KMS-11 (cell line): ENCODE measurements around the gene HOMER3.

Experiments
- H2AFZ ChIP-seq: fragments of 200-600 bp; sonication (generic); 2 replicates; pipeline ENCODE4 v1.6.1; 2016; ENCODE audit warnings: antibody characterized with exemption, mixed run types, low read depth
- H3K27ac ChIP-seq: fragments of 200-600 bp; sonication (generic); 2 replicates; pipeline ENCODE4 v1.6.1; 2016; ENCODE audit warnings: mild to moderate bottlenecking, mixed run types
- H3K27me3 ChIP-seq: fragments of 200-600 bp; sonication (generic); 2 replicates; pipeline ENCODE4 v1.6.1; 2017; ENCODE audit warnings: mild to moderate bottlenecking, low read depth, mixed run types, moderate library complexity; ENCODE audit not compliant: insufficient read depth
- H3K36me3 ChIP-seq: fragments of 200-600 bp; sonication (generic); 2 replicates; pipeline ENCODE4 v1.6.1; 2017; ENCODE audit warnings: mild to moderate bottlenecking, mixed run types; ENCODE audit not compliant: insufficient read depth
- H3K4me1 ChIP-seq: fragments of 200-600 bp; sonication (generic); 2 replicates; pipeline ENCODE4 v1.6.1; 2016; ENCODE audit warnings: mild to moderate bottlenecking, low read depth, mixed run types; ENCODE audit not compliant: poor library complexity, severe bottlenecking
- H3K4me2 ChIP-seq: fragments of 200-600 bp; sonication (generic); 2 replicates; pipeline ENCODE4 v1.7.0; 2016; ENCODE audit warnings: mild to moderate bottlenecking, mixed run types
- H3K4me3 ChIP-seq: fragments of 200-600 bp; sonication (generic); IDR thresholded peaks from 2 replicates; pipeline ENCODE4 v1.6.1; 2017; ENCODE audit warnings: low read depth, low read length, mixed read lengths; ENCODE audit not compliant: insufficient read depth
- H3K79me2 ChIP-seq: fragments of 200-600 bp; sonication (generic); 2 replicates; pipeline ENCODE4 v1.6.1; 2016; ENCODE audit warnings: low read depth, mixed run types; ENCODE audit not compliant: insufficient read depth
- H3K9ac ChIP-seq: fragments of 200-600 bp; sonication (generic); 2 replicates; pipeline ENCODE4 v1.6.1; 2016; ENCODE audit warnings: mild to moderate bottlenecking, mixed run types
- H4K20me1 ChIP-seq: fragments of 200-600 bp; sonication (generic); 2 replicates; pipeline ENCODE4 v1.6.1; 2016; ENCODE audit warnings: mild to moderate bottlenecking, mixed run types; ENCODE audit not compliant: insufficient read depth
- TF ChIP-seq, protein P1 (sequence below): fragments of 200-600 bp; sonication (generic); conservative IDR thresholded peaks from 2 replicates; pipeline ENCODE4 v1.6.1; 2017; ENCODE audit warnings: low read depth, mild to moderate bottlenecking, antibody characterized with exemption, low read length, moderate library complexity, mixed read lengths

Gene HOMER3

GRCh38 chr19:18985257-18985656 lies 44.2 kb upstream of the HOMER3 start:
- no peaks in the 10 kb centered on the region; the same call in 1 of the 2 replicates for H3K27me3 ChIP-seq
- H3K4me1 ChIP-seq = no peaks in the 10 kb centered on the region
- no peak overlapping the region for H2AFZ ChIP-seq
- no peaks in the 10 kb centered on the region for H3K79me2 ChIP-seq
- H4K20me1 ChIP-seq = no peaks in the 10 kb centered on the region
- H3K36me3 ChIP-seq = no peaks in the 10 kb centered on the region
- H3K27ac ChIP-seq = no peak overlapping the region
- no peak overlapping the region for H3K4me3 ChIP-seq
- TF ChIP-seq, protein P1, sequence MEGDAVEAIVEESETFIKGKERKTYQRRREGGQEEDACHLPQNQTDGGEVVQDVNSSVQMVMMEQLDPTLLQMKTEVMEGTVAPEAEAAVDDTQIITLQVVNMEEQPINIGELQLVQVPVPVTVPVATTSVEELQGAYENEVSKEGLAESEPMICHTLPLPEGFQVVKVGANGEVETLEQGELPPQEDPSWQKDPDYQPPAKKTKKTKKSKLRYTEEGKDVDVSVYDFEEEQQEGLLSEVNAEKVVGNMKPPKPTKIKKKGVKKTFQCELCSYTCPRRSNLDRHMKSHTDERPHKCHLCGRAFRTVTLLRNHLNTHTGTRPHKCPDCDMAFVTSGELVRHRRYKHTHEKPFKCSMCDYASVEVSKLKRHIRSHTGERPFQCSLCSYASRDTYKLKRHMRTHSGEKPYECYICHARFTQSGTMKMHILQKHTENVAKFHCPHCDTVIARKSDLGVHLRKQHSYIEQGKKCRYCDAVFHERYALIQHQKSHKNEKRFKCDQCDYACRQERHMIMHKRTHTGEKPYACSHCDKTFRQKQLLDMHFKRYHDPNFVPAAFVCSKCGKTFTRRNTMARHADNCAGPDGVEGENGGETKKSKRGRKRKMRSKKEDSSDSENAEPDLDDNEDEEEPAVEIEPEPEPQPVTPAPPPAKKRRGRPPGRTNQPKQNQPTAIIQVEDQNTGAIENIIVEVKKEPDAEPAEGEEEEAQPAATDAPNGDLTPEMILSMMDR = no peak
- no peak overlapping the region for H3K9ac ChIP-seq
- no peak overlapping the region for H3K4me2 ChIP-seq

- Histone ChIP-seq H3K27me3 (no peaks in the 10 kb centered on the region; the same call in 1 of the 2 replicates), H3K9ac (no peak overlapping the region), H4K20me1 (no peaks in the 10 kb centered on the region), H3K4me3 (no peak overlapping the region), H3K36me3 (no peaks in the 10 kb centered on the region), H3K79me2 (no peaks in the 10 kb centered on the region), H2AFZ (no peak overlapping the region), H3K27ac (no peak overlapping the region), H3K4me2 (no peak overlapping the region), H3K4me1 (no peaks in the 10 kb centered on the region)
- TF ChIP-seq, protein P1 = no peak
These were observed 43.2 kb upstream of the HOMER3 start for GRCh38 chr19:18984251-18984650.

- no peak overlapping the region for H3K4me3 ChIP-seq
- H3K27ac ChIP-seq = no peak overlapping the region
- no peak overlapping the region for H3K9ac ChIP-seq
- H2AFZ ChIP-seq = no peak overlapping the region
- H3K4me1 ChIP-seq = no peaks in the 10 kb centered on the region
- H3K4me2 ChIP-seq = no peak overlapping the region
- TF ChIP-seq, protein P1 = no peak
- H4K20me1 ChIP-seq = no peaks in the 10 kb centered on the region
- H3K36me3 ChIP-seq = no peaks in the 10 kb centered on the region
- no peaks in the 10 kb centered on the region for H3K79me2 ChIP-seq
- H3K27me3 ChIP-seq = no peaks in the 10 kb centered on the region; the same call in 1 of the 2 replicates
These were observed 41.7 kb upstream of the HOMER3 start for GRCh38 chr19:18982669-18983068.

DNA sequence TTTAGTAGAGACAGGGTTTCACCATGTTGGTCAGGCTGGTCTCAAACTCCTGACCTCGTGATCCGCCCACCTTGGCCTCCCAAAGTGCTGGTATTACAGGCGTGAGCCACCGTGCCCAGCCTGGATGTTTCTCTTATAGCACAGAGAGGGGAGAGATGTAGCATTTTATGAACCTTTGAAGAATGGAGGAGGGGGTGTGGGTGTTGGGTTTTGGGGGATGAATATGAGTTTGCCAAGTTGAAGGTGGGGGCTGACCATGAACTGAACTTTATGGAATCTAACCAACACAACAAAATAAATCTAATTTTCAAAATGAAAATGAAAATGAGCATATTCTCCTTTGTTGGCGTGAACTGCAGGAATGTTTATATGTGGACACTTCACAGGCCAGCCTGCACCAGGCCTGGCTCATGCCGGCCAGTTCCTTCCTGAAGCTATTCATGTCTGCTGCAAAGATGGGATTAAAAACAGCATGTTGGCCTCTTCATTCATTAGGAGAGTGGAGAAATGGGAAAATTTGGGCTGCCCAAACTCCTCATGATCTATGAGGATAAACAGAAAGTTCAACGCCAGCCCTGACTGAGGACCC lies 39.5 kb upstream of the HOMER3 start:
- Histone ChIP-seq H3K4me1 (no peaks in the 10 kb centered on the region), H4K20me1 (no peaks in the 10 kb centered on the region)

More for the DNA sequence above, 39.5 kb upstream of the HOMER3 start:
- no peaks in the 10 kb centered on the region for H3K79me2 ChIP-seq
- no peak overlapping the region for H3K9ac ChIP-seq
- H3K4me3 ChIP-seq = no peak overlapping the region
- no peak overlapping the region for H2AFZ ChIP-seq
- TF ChIP-seq, protein P1 = no peak
- no peaks in the 10 kb centered on the region for H3K36me3 ChIP-seq
- H3K27ac ChIP-seq = no peak overlapping the region
- no peaks in the 10 kb centered on the region; the same call in 1 of the 2 replicates for H3K27me3 ChIP-seq
- H3K4me2 ChIP-seq = no peak overlapping the region
